Sciatic nerve (tissue), 2 donors: ENCODE results near the gene GORAB. TPM values are rescaled to one million over a fixed set of nuclear protein-coding genes. Genes with fewer than 3 reads are reported as not detected.
A peak's percentile ranks its signal among the peaks of the same experiment; 100 is the strongest.

Source experiments
- ATAC-seq: fragments of 200-7000 bp; cut with Tn5 transposase; one replicate; pipeline ENCODE4 v1.9.1; 2020; ENCODE audit warnings: mild to moderate bottlenecking, moderate library complexity
- DNase-seq: peaks from one replicate; pipeline ENCODE4 v3.0.0-alpha.2; 2020; ENCODE audit warnings: low spot score
- intact Hi-C: fragments of 100-400 bp; cut with DNase I; formaldehyde crosslinking; loops from one replicate; pipeline ENCODE4 v1.14.2; 2022
- total RNA-seq: library from RNA; stranded (reverse); fragmentation: NEBNext Ultra II Directional; extraction: Animal tissue kit (Norgen Biotek cat#: 25700); gene quantifications from one replicate; pipeline ENCODE4 v1.2.1, GENCODE V29; 2021
- donor health status: DM: no; HTN: no; CAD: no.
- donor health status: DM: no; HTN: no; CAD: no.

Gene GORAB
- total RNA-seq, 1 donor from 2014 or later: 15.3 TPM

DNA sequence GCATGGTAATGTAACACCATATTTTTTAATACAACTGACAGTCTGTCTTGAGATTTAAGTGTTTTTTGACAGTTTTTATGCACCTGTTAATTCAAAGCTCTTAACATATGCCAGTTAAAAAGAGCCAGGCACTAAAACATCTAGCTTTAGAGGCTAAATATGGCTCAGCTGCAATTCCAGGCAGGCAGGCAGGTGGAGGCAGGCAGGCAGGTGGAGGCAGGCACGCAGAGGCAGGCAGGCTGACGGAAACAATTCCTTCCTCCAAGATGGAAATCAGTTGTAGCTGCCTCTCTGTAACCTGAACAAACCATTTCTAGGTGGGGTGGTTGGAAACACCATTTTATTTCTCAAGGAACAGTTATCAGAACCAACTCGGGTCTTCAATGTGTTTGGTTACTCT is 51.2 kb downstream of the GORAB start:
- intact Hi-C loops: no loop called here
- DNase-seq (no peak), ATAC-seq (no peak)

DNA sequence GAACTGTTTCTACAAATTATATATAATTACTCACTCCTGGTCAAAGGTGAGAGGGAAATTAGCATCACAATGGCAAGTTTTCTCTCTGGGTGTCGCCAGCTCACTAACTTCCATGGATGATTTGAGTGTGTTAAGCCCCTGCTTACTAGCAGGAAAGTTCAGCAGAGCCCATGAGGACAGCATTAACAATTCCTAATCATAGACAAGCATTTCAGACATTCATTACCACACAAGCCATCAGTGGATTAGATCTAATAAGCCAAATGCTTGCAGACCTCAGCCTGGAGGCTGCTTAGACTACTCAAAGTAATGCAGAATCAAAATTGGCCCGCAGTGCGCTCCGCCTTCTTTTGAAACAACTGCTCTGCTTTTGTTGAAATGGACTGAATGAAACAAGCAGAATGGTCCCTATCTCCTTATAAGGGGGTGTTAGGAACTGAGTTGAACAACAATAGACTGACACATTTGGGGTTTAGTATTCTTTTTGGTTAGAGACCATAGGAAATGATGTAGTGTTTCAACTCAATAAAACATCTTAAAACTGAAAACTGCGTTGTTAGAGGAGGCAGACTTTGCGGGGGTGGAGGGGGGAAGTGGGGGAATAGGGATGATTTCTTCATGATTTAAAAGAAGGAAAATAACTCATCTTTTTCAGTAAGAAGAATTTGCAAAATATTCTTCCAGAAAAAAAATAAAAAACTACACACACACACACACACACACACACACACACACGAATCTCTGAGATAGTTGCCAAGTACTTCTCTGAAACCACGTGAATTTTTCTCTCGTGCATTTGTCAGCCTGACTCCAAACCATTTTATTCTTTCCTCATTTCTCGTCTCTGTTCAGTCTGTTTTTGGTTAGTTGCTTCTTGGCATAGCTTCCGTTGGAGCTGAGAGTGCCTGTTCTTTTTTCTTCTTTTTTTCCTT is 54.6 kb downstream of the GORAB start:
- DNase-seq: no peak
- intact Hi-C loops: no loop called here
- peak; percentile 90 for ATAC-seq

DNA sequence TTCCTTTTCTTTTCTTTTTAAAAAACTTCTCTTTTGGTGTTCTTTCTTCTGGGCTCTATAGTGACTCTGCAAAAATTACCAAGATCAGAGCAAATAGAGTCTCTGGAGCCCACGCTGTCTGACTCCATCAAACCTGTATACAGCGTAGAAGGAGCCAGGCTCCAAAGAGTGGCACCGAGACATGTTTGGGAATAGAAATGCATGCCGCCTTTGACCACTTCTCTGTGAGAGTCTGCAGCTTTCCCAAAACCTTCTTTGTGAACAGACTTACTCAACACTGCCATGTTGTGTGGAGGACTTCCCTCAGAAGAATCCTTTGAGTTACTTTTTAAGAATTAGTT is 55.3 kb downstream of the GORAB start:
- intact Hi-C loops: no loop called here
- no peak for DNase-seq
- peak; percentile 72 for ATAC-seq

DNA sequence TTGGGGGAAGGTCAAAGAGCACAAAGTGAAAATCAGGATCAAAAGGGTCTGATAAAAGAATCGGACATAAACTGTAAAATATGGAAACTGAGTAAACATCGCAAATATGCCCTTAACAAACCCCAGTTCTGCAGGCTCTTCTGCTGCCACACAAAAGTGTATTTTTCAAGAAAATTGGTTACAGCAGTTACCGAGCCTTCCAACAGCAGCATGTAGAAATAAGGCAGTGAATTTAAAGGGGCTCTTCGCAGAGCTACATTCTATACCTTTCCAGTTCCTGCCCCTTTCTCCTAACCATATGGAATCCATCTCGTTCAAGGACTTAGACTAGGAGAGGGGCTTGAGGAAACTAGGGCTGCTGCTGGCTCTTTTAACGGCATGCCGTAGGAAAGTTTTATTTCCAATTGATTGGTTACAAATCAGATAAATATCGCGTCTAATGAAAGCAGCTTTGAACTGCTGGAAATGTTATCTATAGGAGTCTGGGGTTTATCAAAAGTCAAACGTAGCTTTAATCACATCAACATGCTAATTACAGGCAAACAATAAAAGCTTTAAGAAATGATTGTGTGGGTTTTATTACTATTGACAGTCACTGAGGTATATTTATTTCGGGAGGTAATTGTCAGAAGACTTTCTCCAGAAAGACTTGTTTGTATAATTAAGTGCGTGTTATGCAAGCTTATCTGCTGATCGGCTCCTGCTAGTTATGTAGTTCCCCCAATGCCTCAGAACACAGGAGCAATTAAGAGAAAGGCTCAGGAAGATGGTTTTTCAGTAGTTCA is 59.1 kb downstream of the GORAB start:
- no peak for DNase-seq

DNA sequence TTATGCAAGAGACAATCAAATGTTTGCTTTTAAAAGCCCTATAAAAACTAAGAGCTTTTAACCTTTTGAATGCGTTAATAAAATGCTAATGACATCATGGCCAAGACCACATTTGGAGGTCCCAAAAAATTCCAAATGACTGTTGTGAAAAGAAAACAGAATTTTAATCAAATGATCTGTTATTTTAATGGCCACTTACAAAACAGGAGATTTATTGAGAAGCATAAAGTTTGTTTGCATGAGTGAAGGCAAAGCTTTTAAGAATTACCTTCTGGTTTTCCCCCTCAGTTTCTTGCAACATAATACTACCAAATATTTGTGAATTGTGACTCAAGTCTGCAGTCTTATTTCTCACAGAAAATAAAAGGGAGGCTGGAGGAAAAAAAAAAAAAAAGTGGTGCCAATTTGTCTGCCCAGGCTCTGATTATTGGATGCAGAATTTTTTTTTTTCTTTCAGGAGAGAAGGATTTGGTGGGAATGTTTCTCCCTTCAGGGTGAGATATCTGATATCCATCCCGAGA is 60.7 kb downstream of the GORAB start:
- intact Hi-C loops: no loop called here
- peak; percentile 17 for ATAC-seq

More for the DNA sequence above, 59.1 kb downstream of the GORAB start:
- no peak for ATAC-seq
- intact Hi-C loops: no loop called here

DNA sequence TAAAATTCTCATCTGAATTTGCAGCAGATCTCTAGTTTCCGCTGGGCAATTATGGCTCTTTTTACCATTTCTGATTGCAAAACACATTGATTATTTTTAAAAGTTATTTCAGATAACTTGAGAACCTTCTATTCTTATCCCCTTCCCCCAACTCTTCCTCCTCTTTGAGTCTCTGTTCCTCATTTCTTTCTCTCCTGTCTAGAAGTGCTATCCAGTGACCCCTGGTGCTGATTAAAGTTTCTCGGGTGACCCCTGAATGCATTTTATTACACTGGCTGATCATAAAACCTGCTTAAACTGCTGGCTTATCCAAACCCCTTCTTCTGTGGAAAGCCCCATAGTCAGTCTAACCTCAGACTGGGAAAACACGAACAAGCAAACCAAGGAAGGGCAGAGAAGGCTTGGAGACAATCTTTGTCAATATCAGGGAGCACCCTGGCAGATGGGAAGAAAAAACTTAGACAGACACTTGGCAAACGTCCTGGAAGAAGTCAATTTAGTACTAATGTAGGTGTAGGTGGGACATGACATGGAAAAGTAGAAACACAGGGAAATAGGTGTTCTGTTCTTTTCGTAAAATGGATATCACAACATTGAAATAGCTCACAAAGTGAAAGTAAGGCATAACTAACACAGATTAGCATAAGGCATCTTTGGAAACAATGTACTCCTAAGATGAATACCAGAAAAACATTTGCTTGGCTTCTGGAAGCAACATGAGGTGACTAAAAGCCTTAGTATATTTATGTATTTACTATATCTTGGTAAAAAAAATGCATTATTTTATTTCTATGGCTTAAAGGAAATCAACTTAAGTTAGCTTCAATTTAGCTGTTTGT is 61.4 kb downstream of the GORAB start:
- peak; percentile 50 for ATAC-seq
- intact Hi-C loops: no loop called here
- DNase-seq: no peak

More for the DNA sequence above, 60.7 kb downstream of the GORAB start:
- DNase-seq: no peak

DNA sequence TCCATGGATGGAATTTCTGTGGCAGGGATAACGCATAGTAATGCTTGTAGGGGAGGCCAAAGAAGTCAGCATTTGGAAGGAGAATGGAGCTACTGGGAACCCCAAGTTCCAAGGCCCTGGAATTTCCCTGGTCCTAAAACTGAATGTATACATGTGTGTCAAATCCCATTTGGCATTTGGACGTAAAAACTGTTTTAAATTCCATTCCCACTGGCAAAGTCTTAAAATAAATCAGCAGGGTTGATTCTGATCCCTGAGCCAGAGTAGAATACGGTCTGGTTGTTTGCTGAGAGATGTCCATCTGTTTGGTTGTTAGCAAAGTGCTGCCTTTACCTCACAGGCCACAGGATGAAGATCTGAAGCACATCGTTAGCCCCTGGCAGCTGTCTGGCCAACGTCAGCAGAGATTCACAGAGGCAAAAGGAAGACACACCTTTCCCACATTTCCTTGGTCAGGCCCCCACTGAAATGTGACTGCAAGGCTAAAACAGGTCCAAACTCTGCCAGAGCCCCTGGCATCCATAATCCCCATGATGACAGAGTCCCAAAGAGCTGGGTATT is 62.2 kb downstream of the GORAB start:
- DNase-seq: no peak
- intact Hi-C loops: no loop called here
- no peak for ATAC-seq

DNA sequence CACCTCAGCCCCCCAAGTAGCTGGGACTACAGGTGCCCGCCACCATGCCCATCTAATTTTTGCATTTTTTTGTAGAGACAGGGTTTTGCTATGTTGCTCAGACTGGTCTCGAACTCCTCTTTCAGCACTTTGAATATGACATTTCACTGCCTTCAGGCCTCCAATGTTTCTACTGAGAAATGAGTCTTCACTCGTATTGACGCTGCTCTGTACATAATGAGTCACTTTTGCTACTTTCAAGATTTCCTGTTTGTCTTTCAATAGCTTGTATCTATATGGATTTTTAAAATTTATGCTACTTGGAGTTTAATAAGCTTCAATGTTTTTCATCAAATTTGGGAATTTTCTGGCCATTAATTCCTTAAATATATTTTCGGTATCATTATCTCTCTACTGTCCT is 64.7 kb downstream of the GORAB start:
- no peak for DNase-seq
- ATAC-seq: no peak
- intact Hi-C loops: no loop called here

DNA sequence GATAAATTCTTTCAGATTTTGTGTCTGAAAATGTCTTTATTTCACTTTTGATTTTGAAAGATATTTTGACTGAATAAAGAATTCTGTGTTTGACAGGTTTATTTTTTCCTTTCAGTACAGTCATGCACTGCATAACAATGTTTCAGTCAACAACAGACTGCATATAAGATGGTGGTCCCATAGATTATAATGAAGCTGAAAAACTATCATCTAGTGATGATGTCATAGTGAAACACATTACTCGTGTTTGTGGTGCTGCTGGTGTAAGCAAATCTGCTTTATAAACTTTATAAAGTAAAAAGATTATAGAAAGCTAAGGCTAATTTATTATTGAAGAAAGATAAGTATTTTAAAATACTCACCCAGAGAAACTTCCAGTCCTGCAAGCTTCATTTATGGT is 66.7 kb downstream of the GORAB start:
- ATAC-seq (no peak), DNase-seq (no peak)
- intact Hi-C loops: no loop called here

DNA sequence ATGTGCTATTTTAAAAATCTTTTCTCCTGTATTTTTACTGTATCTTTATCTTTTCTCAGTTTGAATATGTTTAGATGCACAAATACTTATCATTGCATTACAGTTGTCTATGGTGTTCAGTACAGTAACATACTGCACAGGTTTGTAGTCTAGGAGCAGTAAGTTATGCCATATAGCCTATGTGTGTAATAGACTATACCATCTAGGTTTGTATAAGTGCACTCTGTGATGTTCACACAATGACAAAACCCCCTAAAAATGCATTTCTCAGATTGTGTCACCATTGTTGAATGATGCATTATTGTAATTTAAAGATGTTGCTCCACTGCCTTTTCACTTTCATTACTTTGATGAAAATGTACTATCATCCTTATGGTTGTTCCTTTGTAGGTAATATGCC is 67.1 kb downstream of the GORAB start:
- ATAC-seq (no peak), DNase-seq (no peak)
- intact Hi-C loops: no loop called here

DNA sequence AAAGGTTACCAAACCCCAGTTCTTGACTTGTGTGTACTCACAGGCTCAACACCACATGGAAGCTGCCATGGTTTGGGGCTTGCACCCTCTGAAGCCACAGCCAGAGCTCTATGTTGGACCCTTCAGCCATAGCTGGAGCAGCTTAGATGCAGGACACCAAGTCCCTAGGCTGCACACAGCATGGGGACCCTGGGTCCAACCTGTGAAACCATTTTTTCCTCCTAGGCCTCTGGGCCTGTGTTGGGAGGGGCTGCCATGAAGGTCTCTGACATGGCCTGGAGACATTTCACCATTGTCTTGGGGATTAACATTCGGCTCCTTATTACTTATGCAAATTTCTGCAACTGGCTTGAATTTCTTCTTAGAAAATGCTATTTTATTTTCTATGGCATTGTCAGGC is 69.9 kb downstream of the GORAB start:
- DNase-seq (no peak), ATAC-seq (no peak)
- intact Hi-C loops: no loop called here

Other genes starting within 250 kb of the GORAB start
- gene PRRX1, start 132.0 kb downstream of the GORAB start, total RNA-seq: 169 TPM